GM12878 (cell line): ENCODE measurements around the gene SLC6A16. TPM values are rescaled to one million over a fixed set of nuclear protein-coding genes. Genes with fewer than 3 reads are reported as not detected.

ENCODE experiments used
- ATAC-seq: fragments of 200-7000 bp; cut with Tn5 transposase; 3 replicates; pipeline ENCODE4 v1.9.1; 2020; ENCODE audit warnings: mild to moderate bottlenecking, moderate library complexity
- BruUV-seq: library from RNA; stranded (reverse); fragments of 400-500 nt; replicated peaks from 2 replicates; lab custom pipeline; 2021; lab: Mats Ljungman, UMichigan
- CTCF ChIA-PET: fragments of 300-600 bp; sonication (Branson Sonifier 250); formaldehyde crosslinking; extraction: SDS; loops from one replicate; lab custom pipeline; 2021; ENCODE audit warnings: inconsistent platforms; lab: Yijun Ruan, JAX
- POLR2A ChIA-PET: fragments of 350-600 bp; formaldehyde crosslinking; extraction: SDS; loops from one replicate; lab custom pipeline; 2021; ENCODE audit warnings: inconsistent platforms; lab: Charles Lee
- RAD21 ChIA-PET: fragments of 300-600 bp; sonication (Branson Sonifier 250); formaldehyde crosslinking; loops from one replicate; lab custom pipeline; 2023; ENCODE audit warnings: antibody characterized with exemption; ENCODE audit not compliant: unreplicated experiment; lab: Charles Lee
- SMC1A ChIA-PET: fragments of 300-600 bp; sonication (Branson Sonifier 250); formaldehyde crosslinking; loops from one replicate; lab custom pipeline; 2023; ENCODE audit not compliant: unreplicated experiment, uncharacterized antibody; lab: Charles Lee
- DNase-seq: peaks from one replicate; pipeline ENCODE4 v3.0.0-alpha.2; 2011; ENCODE audit warnings: low read depth, low spot score
- FAIRE-seq: peaks from 3 replicates; lab custom pipeline; 2011; peaks lifted over from hg19 to GRCh38; lab: Jason Lieb, UNC
- H2AFZ ChIP-seq: 2 replicates; pipeline ENCODE4 v1.6.0; 2011; ENCODE audit warnings: low read depth, low read length, control low read depth; ENCODE audit not compliant: control insufficient read depth
- H3K27ac ChIP-seq: 2 replicates; pipeline ENCODE4 v1.5.1; 2011; ENCODE audit warnings: control low read depth; ENCODE audit not compliant: control insufficient read depth, insufficient read depth
- H3K27me3 ChIP-seq, 2 experiments: replicated peaks in 1 of 2; 2 replicates each; pipeline versions ENCODE4 v1.6.0 to v1.6.1; 2011; ENCODE audit warnings: low read length in 1 of 2; ENCODE audit not compliant: control insufficient read depth in 2 of 2, insufficient read depth in 2 of 2
- H3K36me3 ChIP-seq, 2 experiments: 2 replicates each; pipeline ENCODE4 v1.5.1; 2011; ENCODE audit warnings: low read length in 1 of 2; ENCODE audit not compliant: control insufficient read depth in 2 of 2, insufficient read depth in 2 of 2
- H3K4me1 ChIP-seq: 2 replicates; pipeline ENCODE4 v1.6.1; 2011; ENCODE audit warnings: mild to moderate bottlenecking, low read length, moderate library complexity, mixed read lengths; ENCODE audit not compliant: control insufficient read depth, insufficient read depth
- H3K4me2 ChIP-seq: 2 replicates; pipeline ENCODE4 v1.6.0; 2011; ENCODE audit warnings: control low read depth; ENCODE audit not compliant: control insufficient read depth, insufficient read depth
- H3K4me3 ChIP-seq: fragments of 200-600 bp; sonication (generic); 2 replicates; pipeline ENCODE4 v1.5.1; 2016
- H3K79me2 ChIP-seq: 2 replicates; pipeline ENCODE4 v1.6.0; 2011; ENCODE audit warnings: low read length; ENCODE audit not compliant: control insufficient read depth, insufficient read depth
- H3K9ac ChIP-seq: 2 replicates; pipeline ENCODE4 v1.8.0; 2011; ENCODE audit warnings: low read length, control low read depth, mixed read lengths; ENCODE audit not compliant: control insufficient read depth, insufficient read depth
- H3K9me3 ChIP-seq: replicated peaks from 3 replicates; pipeline ENCODE4 v1.5.1; 2011; ENCODE audit warnings: mild to moderate bottlenecking, low read length; ENCODE audit not compliant: control insufficient read depth, insufficient read depth
- H4K20me1 ChIP-seq: 2 replicates; pipeline ENCODE4 v1.6.0; 2011; ENCODE audit not compliant: control insufficient read depth, insufficient read depth
- ATF3 ChIP-seq: IDR thresholded peaks from 2 replicates; pipeline ENCODE4 v1.6.1; 2011; ENCODE audit warnings: low read depth, mild to moderate bottlenecking, low read length, moderate library complexity, borderline replicate concordance; ENCODE audit errors: extremely low read depth
- HSF1 ChIP-seq: fragments of 150-350 bp; IDR thresholded peaks from 2 replicates; pipeline ENCODE4 v1.6.1; 2014; ENCODE audit warnings: mild to moderate bottlenecking, low read depth, low read length
- MAX ChIP-seq: IDR thresholded peaks from 2 replicates; pipeline ENCODE4 v1.6.1; 2012; ENCODE audit warnings: low read depth, low read length, improper control_type of control experiment
- NR2C1 ChIP-seq: fragments of 450-650 bp; IDR thresholded peaks from 2 replicates; pipeline ENCODE4 v1.6.1; 2017; ENCODE audit warnings: antibody characterized with exemption, mild to moderate bottlenecking, moderate library complexity
- PBX3 ChIP-seq: IDR thresholded peaks from 2 replicates; pipeline ENCODE4 v1.6.1; 2011; ENCODE audit warnings: mild to moderate bottlenecking, low read depth, low read length, moderate library complexity; ENCODE audit not compliant: insufficient replicate concordance
- PML ChIP-seq: IDR thresholded peaks from 2 replicates; pipeline ENCODE4 v1.6.1; 2012; ENCODE audit warnings: low read length, inconsistent platforms
- SKIL ChIP-seq: fragments of 450-650 bp; IDR thresholded peaks from 2 replicates; pipeline ENCODE4 v1.6.1; 2017; ENCODE audit warnings: mild to moderate bottlenecking, low read depth, inconsistent platforms; ENCODE audit not compliant: poor library complexity, severe bottlenecking
- ZNF217 ChIP-seq: fragments of 450-650 bp; IDR thresholded peaks from 2 replicates; pipeline ENCODE4 v1.6.1; 2017; ENCODE audit warnings: antibody characterized with exemption, mild to moderate bottlenecking
- ZNF384 ChIP-seq: IDR thresholded peaks from 2 replicates; pipeline ENCODE4 v1.6.1; 2012; ENCODE audit warnings: low read depth, mild to moderate bottlenecking, low read length, improper control_type of control experiment, borderline replicate concordance
- WGBS: methylation state at CpG from one replicate; pipeline ENCODE4 v1.1.6; 2016; ENCODE audit warnings: low lambda C conversion rate; ENCODE audit not compliant: insufficient replicate concordance, insufficient coverage; ENCODE audit errors: missing lambda C conversion rate; 5-methylcytosine and 5-hydroxymethylcytosine counted together
- in situ Hi-C: fragments of 300-500 bp; cut with MboI; formaldehyde crosslinking; loops from 9 replicates; pipeline ENCODE4 v1.14.3; 2018; ENCODE audit warnings: mixed read lengths
- intact Hi-C: fragments of 100-400 bp; cut with micrococcal nuclease; formaldehyde crosslinking; loops from one replicate; pipeline ENCODE4 v1.14.2; 2022; ENCODE audit not compliant: unreplicated experiment
- polyA plus RNA-seq, 11 experiments: library from polyadenylated mRNA; depleted of rRNA in 4 of 11; unstranded in 6 of 11; stranded (reverse) in 5 of 11; fragments of >200 nt; fragmentation: Nextera tagmentation in 4 of 11; fragmentation: Illumina TruSeq in 1 of 11; extraction: Ambion mirVana in 4 of 11; extraction: Trizol in 1 of 11; gene quantifications; 1 replicate in 1 of 11; 2 replicates in 10 of 11; pipeline versions ENCODE4 v1.2.1 to v1.2.3, GENCODE V29; 2011 to 2016; ENCODE audit warnings: inconsistent platforms in 2 of 11, missing spikeins in 2 of 11, low read depth in 1 of 11
- total RNA-seq, 4 experiments: library from RNA; depleted of rRNA in 3 of 4; stranded (reverse); fragments of >200 nt in 3 of 4; fragmentation: Illumina TruSeq in 1 of 4; extraction: Trizol in 1 of 4; gene quantifications; 2 replicates each; pipeline versions ENCODE4 v1.2.1 to v1.2.3, GENCODE V29; 2013 to 2021

The SLC6A16 gene
- total and polyA plus RNA-seq, 10 of the 15 experiments (the other 5 are each of a cell fraction or from before 2014, with no cell fraction given) = 0.23 to 3.2 (median 0.54) TPM

GRCh38 chr19:49328741-49329140 lies 3.8 kb upstream of the SLC6A16 start:
- peak overlapping the region; percentile 87 for H3K27ac ChIP-seq
- peak overlapping the region; percentile 78 for H2AFZ ChIP-seq
- peaks cover 3% of the 10 kb centered on the region; the same call in 1 of the 2 replicates for H3K79me2 ChIP-seq
- peak overlapping the region; percentile 7; the same call in 1 of the 2 replicates for H3K4me3 ChIP-seq
- H3K36me3 ChIP-seq = no peaks in the 10 kb centered on the region
- ChIA-PET RAD21 (interaction anchor here (0.6 to 1.7 kb wide), 4 partner anchors 11 to 710 kb away, joined by 3 to 7 read pairs (median 4); partner anchors contain the start of gene RPL18), SMC1A (interaction anchor here (0.6 to 2.5 kb wide), 4 partner anchors 12 to 600 kb away, joined by 4 to 13 read pairs (median 4); no protein-coding TSS in a partner anchor), CTCF (interaction anchor here (0.7 to 2.7 kb wide), 9 partner anchors 9 to 144 kb away, joined by 3 to 21 read pairs (median 11); partner anchors contain the start of gene ALDH16A1), POLR2A (interaction anchor here (0.8 to 4.5 kb wide), 2 partner anchors 12 to 367 kb away, joined by 3 to 44 read pairs; no protein-coding TSS in a partner anchor)
- no peak for ATAC-seq
- DNase-seq = no peak
- in situ Hi-C loops (no loop called here), intact Hi-C loops (loop anchor here (2.0 kb wide), 2 partner anchors 102 to 168 kb away; partner anchors contain the start of gene RPS11)
- BruUV-seq = no TSS peak
- FAIRE-seq = no peak
- no peaks in the 10 kb centered on the region for H4K20me1 ChIP-seq
- 19% methylated on average over 2 of the region's 2 CpGs for WGBS
- H3K4me1 ChIP-seq = peaks cover 67% of the 10 kb centered on the region
- no peaks in the 10 kb centered on the region for H3K27me3 ChIP-seq
- H3K9me3 ChIP-seq = no peaks in the 10 kb centered on the region; the same call in 2 of the 3 replicates
- H3K4me2 ChIP-seq = peak overlapping the region; percentile 95
- TF ChIP-seq HSF1 (no peak), MAX (no peak), PML (no peak), SKIL (no peak), NR2C1 (no peak), ATF3 (no peak), PBX3 (no peak), ZNF384 (no peak), ZNF217 (no peak)
- H3K9ac ChIP-seq = peak overlapping the region; percentile 2
